HG02870 (cell line): ENCODE measurements around the gene TCTN2.

ENCODE experiments used
- ATAC-seq: cut with Tn5 transposase; IDR thresholded peaks from one replicate; pipeline ENCODE4 v1.9.1; 2021; ENCODE audit warnings: mild to moderate bottlenecking, moderate library complexity; ENCODE audit not compliant: unreplicated experiment

TCTN2 gene

GRCh38 chr12:123683964-123684363 lies 13.1 kb downstream of the TCTN2 start:
- ATAC-seq, result no peak

GRCh38 chr12:123686636-123687190 lies 15.8 kb downstream of the TCTN2 start:
- ATAC-seq, result no peak

- ATAC-seq, result no peak
Measured at GRCh38 chr12:123690191-123690840, 19.4 kb downstream of the TCTN2 start.

GRCh38 chr12:123696207-123696606 lies 25.3 kb downstream of the TCTN2 start:
- ATAC-seq, result no peak

GRCh38 chr12:123696646-123697045 lies 25.7 kb downstream of the TCTN2 start:
- ATAC-seq, result no peak

GRCh38 chr12:123705935-123706334 lies 35.0 kb downstream of the TCTN2 start:
- ATAC-seq, result no peak

- ATAC-seq, result no peak
Measured at GRCh38 chr12:123707466-123707865, 36.6 kb downstream of the TCTN2 start.

- no peak for ATAC-seq
Measured at GRCh38 chr12:123712780-123713319, 41.9 kb downstream of the TCTN2 start.

- ATAC-seq, result no peak
Measured at GRCh38 chr12:123713398-123713797, 42.5 kb downstream of the TCTN2 start.

GRCh38 chr12:123713823-123714585 lies 43.1 kb downstream of the TCTN2 start:
- ATAC-seq, result peak; percentile 45

GRCh38 chr12:123715195-123715594 lies 44.3 kb downstream of the TCTN2 start:
- no peak for ATAC-seq

GRCh38 chr12:123717350-123717749 lies 46.4 kb downstream of the TCTN2 start:
- ATAC-seq, result no peak

- ATAC-seq, result no peak
Measured at GRCh38 chr12:123720141-123720814, 49.4 kb downstream of the TCTN2 start.

- ATAC-seq, result no peak
Measured at GRCh38 chr12:123721245-123721644, 50.3 kb downstream of the TCTN2 start.

- no peak for ATAC-seq
Measured at GRCh38 chr12:123723011-123723410, 52.1 kb downstream of the TCTN2 start.

- ATAC-seq, result no peak
Measured at GRCh38 chr12:123723765-123724164, 52.9 kb downstream of the TCTN2 start.

GRCh38 chr12:123726244-123726643 lies 55.3 kb downstream of the TCTN2 start:
- no peak for ATAC-seq

GRCh38 chr12:123726962-123727361 lies 56.0 kb downstream of the TCTN2 start:
- no peak for ATAC-seq

- no peak for ATAC-seq
Measured at GRCh38 chr12:123727878-123728277, 57.0 kb downstream of the TCTN2 start.

GRCh38 chr12:123731596-123731995 lies 60.7 kb downstream of the TCTN2 start:
- no peak for ATAC-seq

GRCh38 chr12:123732251-123732650 lies 61.3 kb downstream of the TCTN2 start:
- no peak for ATAC-seq
